MCF 10A (cell line): Measurements from ENCODE around the gene PPM1L. TPM values are rescaled to one million over a fixed set of nuclear protein-coding genes. Genes with fewer than 3 reads are reported as not detected.

Experiments used
- BruUV-seq: library from RNA; stranded (reverse); fragments of 400-500 nt; replicated peaks from 2 replicates; lab custom pipeline; 2021; lab: Mats Ljungman, UMichigan
- CTCF ChIA-PET: fragments of 300-600 bp; sonication (Branson Sonifier 250); formaldehyde crosslinking; extraction: SDS; loops from one replicate; lab custom pipeline; 2021; ENCODE audit warnings: antibody characterized with exemption, inconsistent platforms; lab: Yijun Ruan, JAX
- POLR2A ChIA-PET: fragments of 300-600, 350-650 bp; sonication (Branson Sonifier 250); formaldehyde crosslinking; extraction: SDS; loops from one replicate; lab custom pipeline; 2020; ENCODE audit warnings: antibody characterized with exemption, inconsistent platforms; lab: Yijun Ruan, JAX
- DNase-seq: peaks from one replicate; pipeline ENCODE4 v3.0.0-alpha.2; 2018; ENCODE audit not compliant: unreplicated experiment
- H3K27ac Mint-ChIP-seq: one replicate; pipeline ENCODE4 v1.8.0; 2022; ENCODE audit warnings: mild to moderate bottlenecking, low read depth, mixed read lengths; ENCODE audit not compliant: unreplicated experiment
- H3K27me3 Mint-ChIP-seq: one replicate; pipeline ENCODE4 v1.8.0; 2022; ENCODE audit warnings: mixed read lengths; ENCODE audit not compliant: insufficient read depth, unreplicated experiment
- H3K36me3 Mint-ChIP-seq: one replicate; pipeline ENCODE4 v1.8.0; 2022; ENCODE audit warnings: mild to moderate bottlenecking, moderate library complexity, mixed read lengths; ENCODE audit not compliant: insufficient read depth, unreplicated experiment
- H3K4me1 Mint-ChIP-seq: one replicate; pipeline ENCODE4 v1.8.0; 2022; ENCODE audit warnings: mixed read lengths; ENCODE audit not compliant: insufficient read depth, unreplicated experiment
- H3K4me3 Mint-ChIP-seq: one replicate; pipeline ENCODE4 v1.8.0; 2022; ENCODE audit warnings: mild to moderate bottlenecking, moderate library complexity, mixed read lengths; ENCODE audit not compliant: unreplicated experiment
- H3K9me3 Mint-ChIP-seq: one replicate; pipeline ENCODE4 v1.8.0; 2022; ENCODE audit warnings: mixed read lengths; ENCODE audit not compliant: unreplicated experiment
- intact Hi-C: fragments of 100-400 bp; cut with micrococcal nuclease; formaldehyde crosslinking; loops from 2 replicates; pipeline ENCODE4 v1.14.1; 2022
- total RNA-seq: library from RNA; stranded (reverse); gene quantifications from 2 replicates; pipeline ENCODE4 v1.2.3, GENCODE V29; 2022
- TF ChIP-seq, protein P1 (sequence below): fragments of 200-600 bp; IDR thresholded peaks from one replicate; pipeline ENCODE4 v1.8.0; 2022; ENCODE audit warnings: antibody characterized with exemption, mild to moderate bottlenecking; ENCODE audit not compliant: unreplicated experiment

The PPM1L gene
- total RNA-seq, 1 experiment from 2014 or later, result 2.1 TPM

DNA sequence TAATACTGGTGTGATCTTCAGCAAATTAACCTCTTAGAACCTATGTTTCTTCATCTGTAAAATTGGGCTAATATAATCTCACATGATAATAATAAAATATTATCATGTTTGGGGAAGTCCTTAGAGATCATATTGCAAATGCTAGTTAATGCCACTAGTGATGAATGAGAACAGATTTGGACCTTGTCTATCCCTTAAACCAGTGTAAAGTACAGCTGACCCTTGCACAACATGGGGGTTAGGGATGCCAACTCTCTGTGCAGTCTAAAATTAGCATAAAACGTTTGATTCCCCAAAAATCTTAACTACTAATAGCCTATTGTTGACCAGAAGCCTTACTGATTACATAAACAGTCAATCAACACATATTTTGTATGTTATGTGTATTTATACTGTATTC lies 207.9 kb downstream of the PPM1L start:
- H3K36me3 Mint-ChIP-seq, result peaks cover 5% of the 10 kb centered on the region
- TF ChIP-seq, protein P1, sequence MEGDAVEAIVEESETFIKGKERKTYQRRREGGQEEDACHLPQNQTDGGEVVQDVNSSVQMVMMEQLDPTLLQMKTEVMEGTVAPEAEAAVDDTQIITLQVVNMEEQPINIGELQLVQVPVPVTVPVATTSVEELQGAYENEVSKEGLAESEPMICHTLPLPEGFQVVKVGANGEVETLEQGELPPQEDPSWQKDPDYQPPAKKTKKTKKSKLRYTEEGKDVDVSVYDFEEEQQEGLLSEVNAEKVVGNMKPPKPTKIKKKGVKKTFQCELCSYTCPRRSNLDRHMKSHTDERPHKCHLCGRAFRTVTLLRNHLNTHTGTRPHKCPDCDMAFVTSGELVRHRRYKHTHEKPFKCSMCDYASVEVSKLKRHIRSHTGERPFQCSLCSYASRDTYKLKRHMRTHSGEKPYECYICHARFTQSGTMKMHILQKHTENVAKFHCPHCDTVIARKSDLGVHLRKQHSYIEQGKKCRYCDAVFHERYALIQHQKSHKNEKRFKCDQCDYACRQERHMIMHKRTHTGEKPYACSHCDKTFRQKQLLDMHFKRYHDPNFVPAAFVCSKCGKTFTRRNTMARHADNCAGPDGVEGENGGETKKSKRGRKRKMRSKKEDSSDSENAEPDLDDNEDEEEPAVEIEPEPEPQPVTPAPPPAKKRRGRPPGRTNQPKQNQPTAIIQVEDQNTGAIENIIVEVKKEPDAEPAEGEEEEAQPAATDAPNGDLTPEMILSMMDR, result no peak
- H3K27ac Mint-ChIP-seq, result no peak overlapping the region
- intact Hi-C loops, result no loop called here
- H3K4me3 Mint-ChIP-seq, result no peak overlapping the region
- POLR2A ChIA-PET, result no interaction called here
- no peaks in the 10 kb centered on the region for H3K9me3 Mint-ChIP-seq
- no peak for DNase-seq
- BruUV-seq, result no TSS peak
- CTCF ChIA-PET, result no interaction called here
- H3K27me3 Mint-ChIP-seq, result no peaks in the 10 kb centered on the region
- no peaks in the 10 kb centered on the region for H3K4me1 Mint-ChIP-seq

DNA sequence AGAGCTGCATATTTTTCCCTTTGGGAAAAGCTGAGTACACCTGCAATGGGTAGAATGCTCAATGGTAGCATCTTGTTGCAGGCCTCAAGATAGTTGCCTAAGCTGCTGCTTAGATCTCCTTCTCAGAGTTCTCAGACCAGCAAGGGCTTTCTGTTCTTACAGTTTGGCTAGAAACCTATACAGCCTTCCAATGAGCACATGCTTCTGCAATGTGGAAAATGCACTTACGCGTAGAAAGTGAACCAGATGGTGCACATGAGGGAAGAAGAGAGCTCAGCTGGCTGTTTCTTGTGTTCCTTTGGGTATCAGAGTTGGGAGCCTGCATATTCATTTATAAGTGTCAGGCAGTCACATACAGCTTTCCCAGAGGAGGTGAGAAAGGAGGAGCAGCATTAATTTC lies 212.7 kb downstream of the PPM1L start:
- no peak overlapping the region for H3K4me3 Mint-ChIP-seq
- no TSS peak for BruUV-seq
- H3K27me3 Mint-ChIP-seq, result no peaks in the 10 kb centered on the region
- H3K4me1 Mint-ChIP-seq, result no peaks in the 10 kb centered on the region
- no peaks in the 10 kb centered on the region for H3K9me3 Mint-ChIP-seq
- H3K36me3 Mint-ChIP-seq, result peaks cover 5% of the 10 kb centered on the region
- ChIA-PET CTCF (interaction anchor here (0.6 to 1.2 kb wide), 3 partner anchors 12 to 128 kb away, joined by 3 to 5 read pairs (median 3); no protein-coding TSS in a partner anchor), POLR2A (interaction anchor here (0.6 kb wide), 1 partner anchor 222 kb away, joined by 3 read pairs; no protein-coding TSS in a partner anchor)
- no peak for DNase-seq
- TF ChIP-seq, protein P1, result no peak
- H3K27ac Mint-ChIP-seq, result no peak overlapping the region
- intact Hi-C loops, result no loop called here

DNA sequence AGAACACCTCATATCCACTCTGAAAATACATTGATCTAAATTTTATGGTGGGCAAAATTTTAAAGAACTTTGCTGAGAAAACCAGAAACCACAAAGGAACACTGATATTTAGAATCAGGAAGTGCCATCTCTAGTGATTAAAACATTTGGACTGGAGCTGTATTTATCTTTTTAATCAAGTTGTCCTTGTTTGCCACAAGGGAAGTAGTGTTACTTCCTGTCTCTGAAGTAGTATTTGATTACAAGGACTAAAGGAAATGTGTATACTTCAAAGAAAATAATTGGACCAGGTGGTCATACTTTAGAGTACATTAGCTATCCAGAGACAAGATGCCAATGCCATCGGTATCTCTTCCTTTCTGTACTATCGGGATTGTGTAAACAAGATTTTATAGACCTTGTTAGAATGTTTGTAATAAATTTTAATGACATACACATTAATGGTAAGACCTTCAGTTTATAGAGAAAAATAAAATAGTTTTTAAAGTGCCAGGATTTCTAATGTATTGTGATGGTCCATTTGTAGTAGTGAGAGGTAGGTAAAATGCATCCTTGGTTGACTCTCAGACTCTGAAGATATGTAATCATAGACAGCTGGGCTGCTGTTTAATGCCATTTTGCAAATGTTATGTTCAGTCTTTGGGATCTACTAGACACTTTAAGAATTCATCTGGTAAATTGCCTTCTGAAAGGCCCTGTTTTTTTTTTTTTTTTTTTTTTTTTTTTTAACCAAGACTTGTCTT lies 217.2 kb downstream of the PPM1L start:
- no peak for DNase-seq
- no peak overlapping the region for H3K4me3 Mint-ChIP-seq
- ChIA-PET POLR2A (interaction anchor here (0.6 kb wide), 1 partner anchor 132 kb away, joined by 3 read pairs; no protein-coding TSS in a partner anchor), CTCF (no interaction called here)
- no peaks in the 10 kb centered on the region for H3K27me3 Mint-ChIP-seq
- H3K27ac Mint-ChIP-seq, result no peak overlapping the region
- intact Hi-C loops, result no loop called here
- no peaks in the 10 kb centered on the region for H3K4me1 Mint-ChIP-seq
- TF ChIP-seq, protein P1, result no peak
- no peaks in the 10 kb centered on the region for H3K36me3 Mint-ChIP-seq
- no peaks in the 10 kb centered on the region for H3K9me3 Mint-ChIP-seq
- no TSS peak for BruUV-seq

DNA sequence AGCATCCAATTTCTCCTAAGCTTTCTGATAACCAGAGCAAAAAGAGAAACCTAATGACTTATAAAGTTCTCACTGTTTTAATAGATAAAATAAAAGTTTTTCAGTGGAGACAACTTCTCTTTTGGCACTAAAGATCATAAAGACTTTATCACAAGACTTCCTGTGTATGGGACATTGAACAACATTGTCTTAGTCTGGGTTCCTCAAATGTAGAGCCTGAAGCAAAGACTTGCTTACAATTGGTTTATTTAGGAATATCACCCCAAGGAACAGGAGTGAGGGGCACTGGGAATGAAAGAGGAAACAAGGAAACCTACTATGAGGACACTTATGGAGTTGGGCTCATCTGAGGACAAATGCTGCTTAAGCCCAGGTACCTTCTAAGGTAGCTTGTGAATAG lies 221.7 kb downstream of the PPM1L start:
- Mint-ChIP-seq H3K4me1 (no peaks in the 10 kb centered on the region), H3K4me3 (no peak overlapping the region), H3K9me3 (no peaks in the 10 kb centered on the region), H3K27ac (no peak overlapping the region), H3K27me3 (no peaks in the 10 kb centered on the region), H3K36me3 (no peaks in the 10 kb centered on the region)
- POLR2A ChIA-PET, result no interaction called here
- DNase-seq, result no peak
- intact Hi-C loops, result no loop called here
- BruUV-seq, result no TSS peak
- CTCF ChIA-PET, result no interaction called here
- TF ChIP-seq, protein P1, result no peak
